ENCODE measurements around the gene TMPRSS7.

Gene TMPRSS7

GRCh38 chr3:112001526-112001925 is 33.0 kb upstream of the TMPRSS7 start:
- no peaks in the 10 kb centered on the region for H3K9me3 ChIP-seq (ENCODE audit: low read depth, low read length)
- H3K4me3 ChIP-seq = no peak overlapping the region
- TF ChIP-seq POLR2AphosphoS5 (IDR thresholded peaks at IDR 0.05; ENCODE audit: borderline replicate concordance, low read depth, low read length) = no peak
- TF ChIP-seq FOXP2 (optimal IDR thresholded peaks at IDR 0.05; ENCODE audit: control extremely low read depth, extremely low read length, insufficient read depth) = no peak
- TF ChIP-seq EZH2 (IDR thresholded peaks at IDR 0.05) = no peak
- no peak overlapping the region for H3K27ac ChIP-seq
- no peak for DNase-seq (ENCODE audit: low read depth, low spot score)
- H3K36me3 ChIP-seq (ENCODE audit: insufficient read depth, low read length) = no peaks in the 10 kb centered on the region
- H3K9ac ChIP-seq (ENCODE audit: insufficient read length) = no peak overlapping the region

DNA sequence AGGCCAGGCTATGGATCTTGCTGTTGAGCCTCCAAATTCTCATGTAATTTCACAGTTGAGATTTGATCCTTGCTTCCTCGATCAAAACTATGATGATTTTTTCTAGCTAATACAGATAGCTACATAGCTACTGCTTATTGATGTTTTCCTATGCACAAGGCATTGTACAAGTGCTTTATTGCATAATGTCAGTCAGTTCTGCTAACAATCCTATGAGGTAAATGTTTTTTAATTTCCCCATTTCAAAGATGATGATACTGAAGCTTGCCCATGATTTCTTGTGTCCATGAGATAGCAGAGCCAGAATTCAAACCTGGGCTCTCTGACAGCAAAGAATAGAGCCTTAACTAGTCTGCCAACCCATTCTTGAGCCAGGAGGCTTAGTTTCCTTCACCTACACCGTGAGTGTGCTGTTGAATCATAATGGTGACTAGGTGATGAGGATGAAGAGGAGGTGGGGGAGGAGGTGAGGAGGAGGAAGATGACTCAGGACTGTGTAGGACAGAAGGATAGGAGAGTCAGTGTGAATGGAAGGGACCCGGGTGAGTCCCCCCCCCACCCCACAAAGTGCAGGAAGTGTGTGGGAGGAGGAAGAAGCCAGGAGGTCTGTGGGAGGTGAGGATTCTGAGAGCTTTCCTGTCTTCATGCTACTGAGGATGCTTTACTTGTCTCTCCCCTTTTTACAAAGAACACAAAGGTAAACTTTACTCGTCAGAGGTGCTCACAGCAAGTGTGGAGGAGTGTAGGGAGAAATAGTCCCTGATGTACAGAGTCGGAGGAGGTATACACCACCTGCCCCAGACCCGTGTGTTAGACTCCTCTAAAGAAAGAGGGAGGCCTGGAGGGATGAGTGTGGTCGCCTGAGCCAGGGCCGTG is 32.2 kb upstream of the TMPRSS7 start:
- no peak for DNase-seq (ENCODE audit: low read depth, low spot score)
- H3K27ac ChIP-seq = no peak overlapping the region
- TF ChIP-seq POLR2AphosphoS5 (IDR thresholded peaks at IDR 0.05; ENCODE audit: borderline replicate concordance, low read depth, low read length) = no peak
- no peak for TF ChIP-seq EZH2 (IDR thresholded peaks at IDR 0.05)
- no peak for TF ChIP-seq FOXP2 (optimal IDR thresholded peaks at IDR 0.05; ENCODE audit: control extremely low read depth, extremely low read length, insufficient read depth)

DNA sequence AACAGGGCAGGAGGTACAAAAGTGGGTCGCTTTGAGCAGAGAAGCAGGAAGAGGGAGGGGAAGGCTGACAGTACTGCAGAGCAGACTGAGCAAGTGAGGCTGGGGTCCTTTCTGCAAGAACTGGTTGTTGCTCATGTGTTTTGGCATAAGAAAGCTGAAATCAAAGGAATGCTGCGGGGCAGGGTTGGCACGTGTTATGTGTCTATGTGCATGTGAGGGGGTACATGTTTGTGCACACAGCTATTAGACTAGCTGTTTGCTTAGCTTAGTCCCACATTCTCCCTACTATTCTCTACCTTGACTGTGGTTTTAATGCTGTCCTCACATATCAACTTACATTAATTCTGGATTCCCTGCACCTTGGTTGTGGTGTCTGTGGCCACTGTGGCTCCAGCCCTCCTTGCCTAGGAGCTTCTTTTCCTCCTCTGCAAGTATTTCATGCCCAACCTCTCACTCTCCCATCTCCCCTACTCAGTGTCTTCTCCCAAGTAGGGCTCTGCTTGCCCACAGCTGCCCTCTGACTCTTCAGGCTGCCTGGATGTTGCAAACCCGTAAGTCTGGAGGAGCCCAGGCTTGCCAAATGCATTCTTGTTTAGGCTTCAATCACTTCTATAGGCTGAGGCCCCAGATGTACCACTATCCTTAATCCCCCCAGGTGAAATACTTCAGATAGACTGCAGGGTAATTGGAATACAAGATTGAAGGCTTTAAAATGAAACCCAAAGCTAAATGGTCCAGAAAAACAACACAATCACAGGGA is 31.0 kb upstream of the TMPRSS7 start:
- H3K4me3 ChIP-seq = no peak overlapping the region
- TF ChIP-seq FOXP2 (optimal IDR thresholded peaks at IDR 0.05; ENCODE audit: control extremely low read depth, extremely low read length, insufficient read depth) (no peak), POLR2AphosphoS5 (IDR thresholded peaks at IDR 0.05; ENCODE audit: borderline replicate concordance, low read depth, low read length) (no peak), EZH2 (IDR thresholded peaks at IDR 0.05) (no peak)
- no peaks in the 10 kb centered on the region for H3K36me3 ChIP-seq (ENCODE audit: insufficient read depth, low read length)
- no peak overlapping the region for H3K9ac ChIP-seq (ENCODE audit: insufficient read length)
- H3K9me3 ChIP-seq (ENCODE audit: low read depth, low read length) = no peaks in the 10 kb centered on the region
- DNase-seq (ENCODE audit: low read depth, low spot score) = no peak
- H3K27ac ChIP-seq = no peak overlapping the region

More for the DNA sequence above, 32.2 kb upstream of the TMPRSS7 start:
- no peaks in the 10 kb centered on the region for H3K36me3 ChIP-seq (ENCODE audit: insufficient read depth, low read length)
- no peak overlapping the region for H3K4me3 ChIP-seq
- H3K9ac ChIP-seq (ENCODE audit: insufficient read length) = no peak overlapping the region
- no peaks in the 10 kb centered on the region for H3K9me3 ChIP-seq (ENCODE audit: low read depth, low read length)

DNA sequence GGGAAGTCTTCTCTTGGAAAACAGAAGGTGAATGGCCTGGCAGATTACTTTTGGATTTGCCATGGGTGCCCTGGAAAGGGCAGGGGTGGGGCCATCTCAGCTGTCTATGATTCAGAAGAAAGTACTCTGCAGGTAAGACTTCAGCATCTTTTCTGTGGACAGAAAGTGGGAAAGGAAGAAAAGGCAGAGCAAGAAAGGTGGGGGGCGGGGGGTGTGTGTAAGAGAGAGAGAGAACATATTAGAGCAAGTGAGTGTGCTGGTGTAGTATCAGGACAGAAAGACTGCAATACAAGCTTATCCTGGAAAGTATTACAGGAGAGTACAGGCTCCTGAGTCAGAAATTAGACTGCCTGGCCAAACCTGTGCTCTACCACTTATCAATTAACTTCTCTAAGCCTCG is 30.3 kb upstream of the TMPRSS7 start:
- no peak overlapping the region for H3K9ac ChIP-seq (ENCODE audit: insufficient read length)

DNA sequence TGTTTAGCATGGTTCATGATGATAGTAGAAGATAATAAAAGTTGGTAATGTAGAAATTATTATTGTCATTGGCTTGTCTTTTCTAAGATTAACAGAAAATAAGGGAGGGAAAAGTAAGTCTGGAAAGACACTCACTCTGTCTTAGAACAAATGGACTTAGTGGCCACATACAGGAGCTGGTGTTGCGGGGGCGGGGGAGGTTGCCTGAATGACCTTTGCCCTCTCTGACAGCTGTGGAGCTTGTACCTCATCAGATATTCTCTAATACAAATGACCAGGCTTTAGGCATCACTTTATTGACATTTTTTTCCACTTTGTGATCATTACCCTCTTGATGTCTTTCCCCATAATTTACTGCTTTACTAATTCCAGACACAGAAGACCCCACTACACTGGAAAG is 29.9 kb upstream of the TMPRSS7 start:
- Histone ChIP-seq H3K9me3 (ENCODE audit: low read depth, low read length) (no peaks in the 10 kb centered on the region), H3K27ac (no peak overlapping the region), H3K9ac (ENCODE audit: insufficient read length) (no peak overlapping the region), H3K36me3 (ENCODE audit: insufficient read depth, low read length) (no peaks in the 10 kb centered on the region), H3K4me3 (no peak overlapping the region)
- TF ChIP-seq POLR2AphosphoS5 (IDR thresholded peaks at IDR 0.05; ENCODE audit: borderline replicate concordance, low read depth, low read length) (no peak), EZH2 (IDR thresholded peaks at IDR 0.05) (no peak), FOXP2 (optimal IDR thresholded peaks at IDR 0.05; ENCODE audit: control extremely low read depth, extremely low read length, insufficient read depth) (no peak)
- DNase-seq (ENCODE audit: low read depth, low spot score) = no peak

More for the DNA sequence above, 30.3 kb upstream of the TMPRSS7 start:
- DNase-seq (ENCODE audit: low read depth, low spot score) = no peak
- H3K9me3 ChIP-seq (ENCODE audit: low read depth, low read length) = no peaks in the 10 kb centered on the region
- H3K36me3 ChIP-seq (ENCODE audit: insufficient read depth, low read length) = no peaks in the 10 kb centered on the region
- H3K4me3 ChIP-seq = no peak overlapping the region
- H3K27ac ChIP-seq = no peak overlapping the region
- no peak for TF ChIP-seq FOXP2 (optimal IDR thresholded peaks at IDR 0.05; ENCODE audit: control extremely low read depth, extremely low read length, insufficient read depth)
- TF ChIP-seq POLR2AphosphoS5 (IDR thresholded peaks at IDR 0.05; ENCODE audit: borderline replicate concordance, low read depth, low read length) = no peak
- TF ChIP-seq EZH2 (IDR thresholded peaks at IDR 0.05) = no peak

DNA sequence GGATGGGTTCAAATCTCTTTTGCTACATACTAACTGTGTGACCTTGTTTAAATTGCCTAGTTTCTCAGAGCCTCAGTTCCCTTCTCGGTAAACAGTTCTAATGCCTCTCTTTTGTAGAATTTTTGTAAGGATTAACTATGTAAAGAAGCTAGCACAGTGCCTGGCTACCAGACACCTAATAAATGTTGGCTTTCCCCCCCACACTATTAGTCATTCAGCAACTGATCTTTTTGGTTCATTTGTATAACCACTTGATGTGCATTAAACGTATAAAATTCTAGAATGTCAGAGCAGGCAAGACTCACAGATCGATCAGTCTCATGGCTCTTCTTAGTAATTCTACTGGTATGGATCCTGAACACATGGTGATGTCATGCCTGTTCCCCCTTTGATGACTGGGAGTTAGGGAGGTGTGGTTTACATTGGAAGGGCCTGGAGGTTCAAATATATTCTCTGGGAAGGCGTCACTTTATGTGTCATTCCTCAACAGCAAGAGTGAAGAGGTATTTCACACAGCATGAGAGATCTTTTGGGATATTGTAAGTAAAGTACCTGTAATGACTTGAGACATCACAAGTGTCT is 29.4 kb upstream of the TMPRSS7 start:
- H3K27ac ChIP-seq = no peak overlapping the region
- H3K36me3 ChIP-seq (ENCODE audit: insufficient read depth, low read length) = no peaks in the 10 kb centered on the region
- DNase-seq (ENCODE audit: low read depth, low spot score) = no peak
- H3K9me3 ChIP-seq (ENCODE audit: low read depth, low read length) = no peaks in the 10 kb centered on the region
- H3K4me3 ChIP-seq = no peak overlapping the region
- H3K9ac ChIP-seq (ENCODE audit: insufficient read length) = no peak overlapping the region
- TF ChIP-seq POLR2AphosphoS5 (IDR thresholded peaks at IDR 0.05; ENCODE audit: borderline replicate concordance, low read depth, low read length) (no peak), EZH2 (IDR thresholded peaks at IDR 0.05) (no peak), FOXP2 (optimal IDR thresholded peaks at IDR 0.05; ENCODE audit: control extremely low read depth, extremely low read length, insufficient read depth) (no peak)

DNA sequence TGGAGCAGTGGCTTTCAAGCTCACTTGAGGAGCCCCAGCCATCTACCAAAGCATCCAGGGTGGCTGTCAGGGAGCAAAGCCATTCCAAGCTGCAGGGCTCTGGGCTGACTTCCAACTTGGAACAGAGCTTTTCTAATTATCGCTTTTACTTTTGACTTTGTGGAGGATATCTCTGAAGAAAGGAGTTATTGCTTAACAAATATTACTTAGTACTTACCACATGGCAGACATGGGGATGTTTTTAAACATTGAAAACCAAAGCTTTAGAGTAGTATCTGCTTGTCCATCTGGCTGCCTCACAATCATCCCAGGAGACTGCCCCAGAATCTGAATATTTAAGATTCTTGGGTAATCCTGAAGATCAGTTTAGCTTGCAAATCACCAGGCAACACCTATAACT is 26.9 kb upstream of the TMPRSS7 start:
- H3K36me3 ChIP-seq (ENCODE audit: insufficient read depth, low read length) = no peaks in the 10 kb centered on the region
- no peak for DNase-seq (ENCODE audit: low read depth, low spot score)
- 0 out of 2 replicates have a peak overlapping the region, but pooled peaks have one; percentile 32 for H3K27ac ChIP-seq
- TF ChIP-seq POLR2AphosphoS5 (IDR thresholded peaks at IDR 0.05; ENCODE audit: borderline replicate concordance, low read depth, low read length) (no peak), FOXP2 (optimal IDR thresholded peaks at IDR 0.05; ENCODE audit: control extremely low read depth, extremely low read length, insufficient read depth) (no peak), EZH2 (IDR thresholded peaks at IDR 0.05) (no peak)
- H3K9ac ChIP-seq (ENCODE audit: insufficient read length) = no peak overlapping the region
- H3K9me3 ChIP-seq (ENCODE audit: low read depth, low read length) = no peaks in the 10 kb centered on the region
- H3K4me3 ChIP-seq = no peak overlapping the region

GRCh38 chr3:112009670-112010069 is 24.9 kb upstream of the TMPRSS7 start:
- Histone ChIP-seq H3K4me3 (no peak overlapping the region), H3K27ac (no peak overlapping the region), H3K36me3 (ENCODE audit: insufficient read depth, low read length) (no peaks in the 10 kb centered on the region), H3K9ac (ENCODE audit: insufficient read length) (no peak overlapping the region), H3K9me3 (ENCODE audit: low read depth, low read length) (no peaks in the 10 kb centered on the region)
- TF ChIP-seq EZH2 (IDR thresholded peaks at IDR 0.05) (no peak), POLR2AphosphoS5 (IDR thresholded peaks at IDR 0.05; ENCODE audit: borderline replicate concordance, low read depth, low read length) (no peak)
- DNase-seq (ENCODE audit: low read depth, low spot score) = no peak
